K562 (cell line): ENCODE data around the gene NSG2. TPM values are rescaled to one million over a fixed set of nuclear protein-coding genes. Genes with fewer than 3 reads are reported as not detected.

ENCODE experiments used
- ATAC-seq: fragments of 200-7000 bp; cut with Tn5 transposase; 3 replicates; pipeline ENCODE4 v1.9.1; 2020; ENCODE audit warnings: moderate library complexity
- BruUV-seq: library from RNA; stranded (reverse); fragments of 400-500 nt; replicated peaks from 2 replicates; lab custom pipeline; 2021; lab: Mats Ljungman, UMichigan
- CTCF ChIA-PET: fragments of 300-600 bp; formaldehyde crosslinking; extraction: SDS; loops from one replicate; lab custom pipeline; 2021; ENCODE audit warnings: low intra/inter-chr PET ratio; lab: Yijun Ruan, JAX
- POLR2A ChIA-PET: fragments of 300-600, 350-650 bp; sonication (Branson Sonifier 250); formaldehyde crosslinking; extraction: SDS; loops from one replicate; lab custom pipeline; 2021; ENCODE audit warnings: antibody characterized with exemption, inconsistent platforms; lab: Yijun Ruan, JAX
- DNase-seq, 4 experiments: peaks; one replicate each; pipeline versions ENCODE4 v3.0.0 to v3.0.0-alpha.2; 2011 to 2018; ENCODE audit warnings: low spot score in 3 of 4, mixed read lengths in 3 of 4; ENCODE audit errors: extremely low read depth in 1 of 4
- FAIRE-seq: peaks from 2 replicates; lab custom pipeline; 2011; peaks lifted over from hg19 to GRCh38; lab: Jason Lieb, UNC
- H2AFZ ChIP-seq: 2 replicates; pipeline ENCODE4 v1.6.0; 2011; ENCODE audit warnings: low read depth, low read length, control low read depth, inconsistent platforms
- H3K27ac ChIP-seq: fragments of 200-600 bp; 3 replicates; pipeline ENCODE4 v1.8.0; 2011; ENCODE audit warnings: low read depth, mild to moderate bottlenecking, control low read depth, inconsistent platforms, low read length, moderate library complexity, mixed read lengths; ENCODE audit errors: extremely low read depth
- H3K27me3 ChIP-seq, 2 experiments: fragments of 300-600 bp in 1 of 2; 2 replicates in 1 of 2; 3 replicates in 1 of 2; pipeline versions ENCODE4 v1.6.0 to v1.8.0; 2011; ENCODE audit warnings: inconsistent platforms in 2 of 2, low read length in 2 of 2, mild to moderate bottlenecking in 1 of 2, mixed read lengths in 1 of 2, moderate library complexity in 1 of 2; ENCODE audit not compliant: control insufficient read depth in 2 of 2, insufficient read depth in 2 of 2
- H3K36me3 ChIP-seq: fragments of 300-600 bp; 3 replicates; pipeline ENCODE4 v1.8.0; 2011; ENCODE audit warnings: mild to moderate bottlenecking, low read length, inconsistent platforms; ENCODE audit not compliant: control insufficient read depth, insufficient read depth
- H3K4me1 ChIP-seq, 2 experiments: fragments of 200-600 bp in 1 of 2; replicated peaks in 1 of 2; 2 replicates in 1 of 2; 3 replicates in 1 of 2; pipeline versions ENCODE4 v1.5.1 to v1.8.0; 2011; ENCODE audit warnings: inconsistent platforms in 2 of 2, low read length in 2 of 2, mild to moderate bottlenecking in 1 of 2, mixed read lengths in 1 of 2, moderate library complexity in 1 of 2; ENCODE audit not compliant: control insufficient read depth in 2 of 2, insufficient read depth in 2 of 2
- H3K4me2 ChIP-seq: 2 replicates; pipeline ENCODE4 v1.6.1; 2011; ENCODE audit warnings: low read length, control low read depth, inconsistent platforms, mixed read lengths; ENCODE audit not compliant: insufficient read depth
- H3K4me3 ChIP-seq: fragments of 200-600 bp; sonication (generic), shearing (Covaris generic); 2 replicates; pipeline ENCODE4 v1.5.1; 2016; ENCODE audit warnings: control low read depth, inconsistent platforms
- H3K79me2 ChIP-seq: fragments of 200-600 bp; 3 replicates; pipeline ENCODE4 v1.8.0; 2011; ENCODE audit warnings: low read length, inconsistent platforms; ENCODE audit not compliant: control insufficient read depth, insufficient read depth
- H3K9ac ChIP-seq, 2 experiments: 2 replicates each; pipeline versions ENCODE4 v1.6.0 to v1.6.1; 2011; ENCODE audit warnings: low read depth in 2 of 2, low read length in 2 of 2, control low read depth in 1 of 2, inconsistent platforms in 1 of 2, mild to moderate bottlenecking in 1 of 2, mixed read lengths in 1 of 2; ENCODE audit not compliant: insufficient read depth in 1 of 2
- H3K9me1 ChIP-seq: one replicate; pipeline ENCODE4 v1.6.0; 2011; ENCODE audit warnings: inconsistent platforms, mild to moderate bottlenecking, low read length, moderate library complexity; ENCODE audit not compliant: control insufficient read depth, insufficient read depth
- H3K9me3 ChIP-seq: replicated peaks from 2 replicates; pipeline ENCODE4 v1.5.1; 2011; ENCODE audit warnings: low read depth, low read length, inconsistent platforms; ENCODE audit not compliant: control insufficient read depth, insufficient read depth
- H4K20me1 ChIP-seq: replicated peaks from 2 replicates; pipeline ENCODE4 v1.6.1; 2011; ENCODE audit warnings: low read length, inconsistent platforms, mixed read lengths; ENCODE audit not compliant: control insufficient read depth, insufficient read depth
- ARNT ChIP-seq, 2 experiments: fragments of 450-650 bp; IDR thresholded peaks; 2 replicates each; pipeline ENCODE4 v1.6.1; 2016; ENCODE audit warnings: mild to moderate bottlenecking in 1 of 2
- BRD4 ChIP-seq: fragments of 200-600 bp; sonication (generic); IDR thresholded peaks from 2 replicates; pipeline ENCODE4 v1.6.1; 2017; ENCODE audit warnings: inconsistent platforms
- DDX20 ChIP-seq: fragments of 450-650 bp; IDR thresholded peaks from 2 replicates; pipeline ENCODE4 v1.6.1; 2016; ENCODE audit warnings: missing genetic modification characterization, low read depth, mild to moderate bottlenecking, missing compliant biosample characterization, moderate library complexity
- GABPB1 ChIP-seq: sonication (generic); formaldehyde crosslinking; IDR thresholded peaks from 2 replicates; pipeline ENCODE4 v1.8.0; 2022; ENCODE audit warnings: mild to moderate bottlenecking, missing genetic modification reagents
- JUN ChIP-seq, 2 experiments: sonication (generic) in 1 of 2; formaldehyde crosslinking in 1 of 2; IDR thresholded peaks; 2 replicates each; pipeline versions ENCODE4 v1.6.1 to v1.8.0; 2012 to 2022; ENCODE audit warnings: borderline replicate concordance in 2 of 2, mild to moderate bottlenecking in 2 of 2, improper control_type of control experiment in 1 of 2, low read depth in 1 of 2, low read length in 1 of 2, missing genetic modification reagents in 1 of 2
- PHB ChIP-seq: fragments of 250-450 bp; sonication (Bioruptor Pico); IDR thresholded peaks from 2 replicates; pipeline ENCODE4 v1.5.0; 2021
- PHB2 ChIP-seq: fragments of 450-650 bp; IDR thresholded peaks from 2 replicates; pipeline ENCODE4 v1.6.1; 2017; ENCODE audit warnings: low read depth
- RBFOX2 ChIP-seq: fragments of 200-400 bp; formaldehyde crosslinking; IDR thresholded peaks from 2 replicates; pipeline ENCODE4 v1.6.1; 2017; ENCODE audit warnings: low read depth, mild to moderate bottlenecking, low read length, moderate library complexity
- SIN3B ChIP-seq: fragments of 450-650 bp; IDR thresholded peaks from 2 replicates; pipeline ENCODE4 v1.6.1; 2017; ENCODE audit warnings: low read depth, mild to moderate bottlenecking, moderate library complexity
- SLC30A9 ChIP-seq: fragments of 250-450 bp; sonication (Bioruptor Pico); IDR thresholded peaks from 2 replicates; pipeline ENCODE4 v1.8.0; 2022; ENCODE audit warnings: mild to moderate bottlenecking, moderate library complexity
- SMARCA5 ChIP-seq: fragments of 450-650 bp; IDR thresholded peaks from 2 replicates; pipeline ENCODE4 v1.6.1; 2016
- WGBS: fragments of 100-300 bp; shearing (Covaris generic); methylation state at CpG from one replicate; pipeline ENCODE4 v1.1.6; 2016; ENCODE audit warnings: low coverage, mixed read lengths; ENCODE audit not compliant: insufficient coverage; ENCODE audit errors: missing lambda C conversion rate; 5-methylcytosine and 5-hydroxymethylcytosine counted together
- in situ Hi-C: fragments of 300-500 bp; cut with MboI; formaldehyde crosslinking; loops from 4 replicates; pipeline ENCODE4 v1.15.0; 2018; ENCODE audit warnings: inconsistent platforms, mixed read lengths
- intact Hi-C: fragments of 100-400 bp; cut with micrococcal nuclease; formaldehyde crosslinking; loops from 2 replicates; pipeline ENCODE4 v1.14.2; 2022
- polyA plus RNA-seq, 8 experiments: library from polyadenylated mRNA; depleted of rRNA in 4 of 8; stranded (reverse) in 5 of 8; unstranded in 3 of 8; fragments of >200 nt; fragmentation: Nextera tagmentation in 2 of 8; fragmentation: Illumina TruSeq in 1 of 8; extraction: Ambion mirVana in 2 of 8; extraction: Trizol in 1 of 8; gene quantifications; 2 replicates each; pipeline versions ENCODE4 v1.2.1 to v1.2.3, GENCODE V29; 2011 to 2014; ENCODE audit warnings: inconsistent platforms in 1 of 8, missing spikeins in 1 of 8
- total RNA-seq, 7 experiments: library from RNA; depleted of rRNA in 6 of 7; stranded (reverse); fragments of >200 nt in 6 of 7; fragmentation: Illumina TruSeq in 2 of 7; extraction: Trizol in 2 of 7; gene quantifications; 2 replicates each; pipeline versions ENCODE4 v1.2.1 to v1.2.3, GENCODE V29; 2011 to 2021; ENCODE audit warnings: low replicate concordance in 1 of 7
- TF ChIP-seq, protein P1 (sequence below): fragments of 250-450 bp; sonication (Bioruptor Pico); IDR thresholded peaks from 2 replicates; pipeline ENCODE4 v1.6.1; 2021; ENCODE audit warnings: mild to moderate bottlenecking
- TF ChIP-seq, protein P2 (sequence below): fragments of 250-450 bp; sonication (Bioruptor Pico); IDR thresholded peaks from 2 replicates; pipeline ENCODE4 v1.9.0; 2021; ENCODE audit warnings: mild to moderate bottlenecking
- TF ChIP-seq, protein P3 (sequence below): fragments of 450-650 bp; IDR thresholded peaks from 2 replicates; pipeline ENCODE4 v1.6.1; 2016; ENCODE audit warnings: mild to moderate bottlenecking
- TF ChIP-seq, protein P4 (sequence below): IDR thresholded peaks from 2 replicates; pipeline ENCODE4 v1.6.1; 2014; ENCODE audit warnings: antibody characterized with exemption

Gene NSG2
- total and polyA plus RNA-seq, 9 of the 15 experiments (the other 6 are each of a cell fraction or from before 2014, with no cell fraction given): not detected

DNA sequence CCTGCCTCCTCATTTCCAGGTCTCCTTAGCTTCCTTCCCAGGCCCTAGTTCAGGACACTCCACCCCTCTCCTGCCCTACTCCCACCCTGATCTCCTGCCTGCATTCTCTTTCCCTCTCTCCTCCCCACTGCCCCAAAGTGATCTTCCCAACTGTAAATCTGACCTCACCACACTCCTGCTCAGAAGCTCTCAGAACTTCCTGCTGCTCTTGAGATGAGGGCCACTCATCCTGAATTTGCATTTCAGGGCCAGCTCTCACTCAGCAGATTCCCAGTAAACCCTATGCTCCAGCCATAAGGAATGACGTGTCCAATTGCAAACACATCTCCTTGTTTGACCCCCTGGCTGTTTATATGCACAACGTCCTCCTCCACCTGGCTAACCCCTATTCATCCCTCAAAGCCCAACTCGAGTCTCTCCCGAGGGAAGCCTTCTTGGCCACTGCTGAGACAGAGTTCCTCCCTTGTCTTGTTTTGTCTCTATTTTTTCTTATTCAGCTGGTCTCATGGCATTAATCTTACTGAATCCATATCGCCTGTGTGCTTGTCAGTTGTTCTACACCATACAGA lies 95.0 kb downstream of the NSG2 start:
- Histone ChIP-seq H3K79me2 (no peaks in the 10 kb centered on the region), H3K27ac (no peak overlapping the region), H3K4me1 (no peaks in the 10 kb centered on the region), H2AFZ (no peak overlapping the region), H3K9me3 (no peaks in the 10 kb centered on the region), H3K4me2 (no peak overlapping the region), H3K9me1 (no peaks in the 10 kb centered on the region), H4K20me1 (no peaks in the 10 kb centered on the region), H3K36me3 (no peaks in the 10 kb centered on the region), H3K4me3 (no peak overlapping the region), H3K9ac (no peak overlapping the region), H3K27me3 (peaks cover 4 to 17% of the 10 kb centered on the region in 2 experiments; a peak in 3 of 5 replicates)
- no TSS peak for BruUV-seq
- CTCF ChIA-PET: no interaction called here
- TF ChIP-seq BRD4 (no peak), SMARCA5 (no peak), RBFOX2 (no peak), GABPB1 (CRISPR knock-in tag) (no peak), SLC30A9 (no peak), SIN3B (no peak), JUN (IDR thresholded peaks at IDR 0.05; ENCODE audit: borderline replicate concordance, low read depth, low read length) (no peak), JUN (CRISPR knock-in tag; IDR thresholded peaks at IDR 0.05; ENCODE audit: borderline replicate concordance) (no peak), PHB2 (no peak), PHB (CRISPR knock-in tag) (no peak), DDX20 (tag) (no peak), ARNT (IDR thresholded peaks at IDR 0.05) (no peak)
- TF ChIP-seq, protein P1, sequence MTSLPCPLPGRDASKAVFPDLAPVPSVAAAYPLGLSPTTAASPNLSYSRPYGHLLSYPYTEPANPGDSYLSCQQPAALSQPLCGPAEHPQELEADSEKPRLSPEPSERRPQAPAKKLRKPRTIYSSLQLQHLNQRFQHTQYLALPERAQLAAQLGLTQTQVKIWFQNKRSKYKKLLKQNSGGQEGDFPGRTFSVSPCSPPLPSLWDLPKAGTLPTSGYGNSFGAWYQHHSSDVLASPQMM (CRISPR knock-in tag): no peak
- TF ChIP-seq, protein P2, sequence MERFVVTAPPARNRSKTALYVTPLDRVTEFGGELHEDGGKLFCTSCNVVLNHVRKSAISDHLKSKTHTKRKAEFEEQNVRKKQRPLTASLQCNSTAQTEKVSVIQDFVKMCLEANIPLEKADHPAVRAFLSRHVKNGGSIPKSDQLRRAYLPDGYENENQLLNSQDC (CRISPR knock-in tag): no peak
- TF ChIP-seq, protein P3, sequence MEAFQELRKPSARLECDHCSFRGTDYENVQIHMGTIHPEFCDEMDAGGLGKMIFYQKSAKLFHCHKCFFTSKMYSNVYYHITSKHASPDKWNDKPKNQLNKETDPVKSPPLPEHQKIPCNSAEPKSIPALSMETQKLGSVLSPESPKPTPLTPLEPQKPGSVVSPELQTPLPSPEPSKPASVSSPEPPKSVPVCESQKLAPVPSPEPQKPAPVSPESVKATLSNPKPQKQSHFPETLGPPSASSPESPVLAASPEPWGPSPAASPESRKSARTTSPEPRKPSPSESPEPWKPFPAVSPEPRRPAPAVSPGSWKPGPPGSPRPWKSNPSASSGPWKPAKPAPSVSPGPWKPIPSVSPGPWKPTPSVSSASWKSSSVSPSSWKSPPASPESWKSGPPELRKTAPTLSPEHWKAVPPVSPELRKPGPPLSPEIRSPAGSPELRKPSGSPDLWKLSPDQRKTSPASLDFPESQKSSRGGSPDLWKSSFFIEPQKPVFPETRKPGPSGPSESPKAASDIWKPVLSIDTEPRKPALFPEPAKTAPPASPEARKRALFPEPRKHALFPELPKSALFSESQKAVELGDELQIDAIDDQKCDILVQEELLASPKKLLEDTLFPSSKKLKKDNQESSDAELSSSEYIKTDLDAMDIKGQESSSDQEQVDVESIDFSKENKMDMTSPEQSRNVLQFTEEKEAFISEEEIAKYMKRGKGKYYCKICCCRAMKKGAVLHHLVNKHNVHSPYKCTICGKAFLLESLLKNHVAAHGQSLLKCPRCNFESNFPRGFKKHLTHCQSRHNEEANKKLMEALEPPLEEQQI: no peak
- TF ChIP-seq, protein P4, sequence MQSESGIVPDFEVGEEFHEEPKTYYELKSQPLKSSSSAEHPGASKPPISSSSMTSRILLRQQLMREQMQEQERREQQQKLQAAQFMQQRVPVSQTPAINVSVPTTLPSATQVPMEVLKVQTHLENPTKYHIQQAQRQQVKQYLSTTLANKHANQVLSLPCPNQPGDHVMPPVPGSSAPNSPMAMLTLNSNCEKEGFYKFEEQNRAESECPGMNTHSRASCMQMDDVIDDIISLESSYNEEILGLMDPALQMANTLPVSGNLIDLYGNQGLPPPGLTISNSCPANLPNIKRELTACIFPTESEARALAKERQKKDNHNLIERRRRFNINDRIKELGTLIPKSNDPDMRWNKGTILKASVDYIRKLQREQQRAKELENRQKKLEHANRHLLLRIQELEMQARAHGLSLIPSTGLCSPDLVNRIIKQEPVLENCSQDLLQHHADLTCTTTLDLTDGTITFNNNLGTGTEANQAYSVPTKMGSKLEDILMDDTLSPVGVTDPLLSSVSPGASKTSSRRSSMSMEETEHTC: no peak
- intact Hi-C loops (no loop called here), in situ Hi-C loops (no loop called here)
- POLR2A ChIA-PET: no interaction called here
- DNase-seq (no peak), FAIRE-seq (no peak), ATAC-seq (no peak)
- WGBS: 0% methylated on average over 5 of the region's 5 CpGs
